Keratinocyte (primary cell): ENCODE measurements around the gene ALDH6A1.

Experiments used
- CTCF ChIP-seq, 3 experiments: IDR thresholded peaks in 1 of 3; conservative IDR thresholded peaks in 1 of 3; optimal IDR thresholded peaks in 1 of 3; 2 replicates in 2 of 3; 3 replicates in 1 of 3; pipeline versions ENCODE3 to v1.5.1; 2011; ENCODE audit warnings: low read length in 3 of 3, mild to moderate bottlenecking in 3 of 3, moderate library complexity in 2 of 3, control low read depth in 1 of 3, inconsistent platforms in 1 of 3; ENCODE audit not compliant: insufficient read depth in 2 of 3; ENCODE audit errors: extremely low read depth in 1 of 3
- EZH2 ChIP-seq: IDR thresholded peaks from one replicate; pipeline ENCODE4 v1.6.1; 2012; ENCODE audit warnings: inconsistent platforms, mild to moderate bottlenecking, low read length, moderate library complexity

- TF ChIP-seq EZH2 (no peak), CTCF (optimal IDR thresholded peaks at IDR 0.05 in 1 of 3, IDR thresholded peaks at IDR 0.05 in 1 of 3, conservative IDR thresholded peaks at IDR 0.05 in 1 of 3; ENCODE audit: extremely low read depth in 1 of 3, insufficient read depth in 2 of 3, low read length in 3 of 3) (no peak)
Measured at GRCh38 chr14:74018586-74019407, 65.5 kb downstream of the ALDH6A1 start, which contains the start of the genes BBOF1 and ENTPD5.
